Measurements from ENCODE around the gene WAC. TPM values are rescaled to one million over a fixed set of nuclear protein-coding genes. Genes with fewer than 3 reads are reported as not detected.

The WAC gene
- total and polyA plus RNA-seq, 2 of the 13 experiments (the other 11 are each of a cell fraction or from before 2014, with no cell fraction given), result 69.1 to 96.2 TPM

GRCh38 chr10:28628184-28628893, 95.4 kb downstream of the WAC start (continued):
- TF ChIP-seq E2F2 (CRISPR knock-in tag; IDR thresholded peaks at IDR 0.05; ENCODE audit: borderline replicate concordance), result no peak
- no peak for TF ChIP-seq ZNF784 (CRISPR knock-in tag; IDR thresholded peaks at IDR 0.05; ENCODE audit: borderline replicate concordance)
- TF ChIP-seq ZFP37 (CRISPR knock-in tag; IDR thresholded peaks at IDR 0.05; ENCODE audit: borderline replicate concordance), result no peak
- TF ChIP-seq ZNF281 (CRISPR knock-in tag; IDR thresholded peaks at IDR 0.05; ENCODE audit: borderline replicate concordance), result no peak
- TF ChIP-seq BRCA1 (CRISPR knock-in tag; IDR thresholded peaks at IDR 0.05), result no peak
- TF ChIP-seq TOE1 (CRISPR knock-in tag; IDR thresholded peaks at IDR 0.05), result no peak
- TF ChIP-seq NFE2L1 (CRISPR knock-in tag; IDR thresholded peaks at IDR 0.05; ENCODE audit: borderline replicate concordance), result no peak
- no peak for TF ChIP-seq SMARCE1 (IDR thresholded peaks at IDR 0.05; ENCODE audit: borderline replicate concordance)
- peak; percentile 92 for TF ChIP-seq CTCF (CRISPR knock-in tag; IDR thresholded peaks at IDR 0.05)
- TF ChIP-seq ELF4 (CRISPR knock-in tag; IDR thresholded peaks at IDR 0.05; ENCODE audit: borderline replicate concordance), result no peak
- TF ChIP-seq ZNF205 (CRISPR knock-in tag; IDR thresholded peaks at IDR 0.05), result no peak
- no peak for TF ChIP-seq PBX3 (CRISPR knock-in tag; IDR thresholded peaks at IDR 0.05; ENCODE audit: borderline replicate concordance)
- TF ChIP-seq ZNF576 (CRISPR knock-in tag; IDR thresholded peaks at IDR 0.05), result no peak
- no peak for TF ChIP-seq GZF1 (CRISPR knock-in tag; IDR thresholded peaks at IDR 0.05)
- TF ChIP-seq EEA1 (CRISPR knock-in tag; IDR thresholded peaks at IDR 0.05; ENCODE audit: borderline replicate concordance), result no peak
- no peak for TF ChIP-seq ZSCAN29 (CRISPR knock-in tag; conservative IDR thresholded peaks at IDR 0.05)
- TF ChIP-seq ATF7 (IDR thresholded peaks at IDR 0.05), result no peak
- no peak for TF ChIP-seq ATF7 (CRISPR knock-in tag; IDR thresholded peaks at IDR 0.05)
- no peak for TF ChIP-seq GPN1 (CRISPR knock-in tag; IDR thresholded peaks at IDR 0.05; ENCODE audit: borderline replicate concordance)
